Neuronal stem cell (in vitro differentiated cells): ENCODE measurements around the gene HGD.
"Not testable (repeated sequence)": the region's sequence is repeated elsewhere in the genome, so short reads cannot be mapped to it uniquely, and the experiment has no call there.

Experiments
- DNase-seq: peaks from one replicate; pipeline ENCODE4 v3.0.0-alpha.2; 2013; ENCODE audit warnings: low spot score
- H2AFZ ChIP-seq: one replicate; pipeline ENCODE4 v1.6.1; 2013; ENCODE audit warnings: mild to moderate bottlenecking, low read length, inconsistent platforms
- H2AK5ac ChIP-seq: 2 replicates; pipeline ENCODE4 v1.6.1; 2013; ENCODE audit warnings: low read depth, mild to moderate bottlenecking, inconsistent platforms, low read length, moderate library complexity, mixed read lengths
- H2BK120ac ChIP-seq: 2 replicates; pipeline ENCODE4 v1.6.1; 2013; ENCODE audit warnings: low read depth, mild to moderate bottlenecking, inconsistent platforms, low read length, moderate library complexity, mixed read lengths
- H2BK12ac ChIP-seq: one replicate; pipeline ENCODE4 v1.6.1; 2013; ENCODE audit warnings: low read length, inconsistent platforms
- H2BK15ac ChIP-seq: 2 replicates; pipeline ENCODE4 v1.6.1; 2013; ENCODE audit warnings: mild to moderate bottlenecking, low read length, inconsistent platforms, mixed read lengths
- H2BK5ac ChIP-seq: one replicate; pipeline ENCODE4 v1.6.1; 2013; ENCODE audit warnings: inconsistent platforms, mild to moderate bottlenecking, low read length, moderate library complexity
- H3K14ac ChIP-seq: one replicate; pipeline ENCODE4 v1.6.1; 2013; ENCODE audit warnings: low read length, inconsistent platforms
- H3K18ac ChIP-seq: 2 replicates; pipeline ENCODE4 v1.6.1; 2013; ENCODE audit warnings: low read length, inconsistent platforms
- H3K23ac ChIP-seq: 2 replicates; pipeline ENCODE4 v1.6.1; 2013; ENCODE audit warnings: low read depth, mild to moderate bottlenecking, mixed read lengths, low read length, inconsistent platforms; ENCODE audit not compliant: poor library complexity
- H3K27ac ChIP-seq: replicated peaks from 3 replicates; pipeline ENCODE4 v1.5.1; 2013; ENCODE audit warnings: low read length, inconsistent platforms
- H3K27me3 ChIP-seq, 3 experiments: 2 replicates each; pipeline ENCODE4 v1.6.1; 2013; ENCODE audit warnings: low read length in 3 of 3, mild to moderate bottlenecking in 2 of 3, inconsistent platforms in 1 of 3, low read depth in 1 of 3, mixed read lengths in 1 of 3, moderate library complexity in 1 of 3; ENCODE audit not compliant: control insufficient read depth in 3 of 3, insufficient read depth in 3 of 3
- H3K36me3 ChIP-seq, 2 donors: replicated peaks in 1 of 2; 2 replicates each; pipeline ENCODE4 v1.6.1; 2013; ENCODE audit warnings: low read length in 2 of 2; ENCODE audit not compliant: control insufficient read depth in 2 of 2, insufficient read depth in 2 of 2
- H3K4ac ChIP-seq: 2 replicates; pipeline ENCODE4 v1.6.1; 2013; ENCODE audit warnings: inconsistent platforms, mild to moderate bottlenecking, low read length, moderate library complexity
- H3K4me1 ChIP-seq, 2 donors: 1 replicate in 1 of 2; 2 replicates in 1 of 2; pipeline ENCODE4 v1.6.1; 2013; ENCODE audit warnings: low read length in 2 of 2, low read depth in 1 of 2; ENCODE audit not compliant: control insufficient read depth in 2 of 2, insufficient read depth in 1 of 2
- H3K4me2 ChIP-seq: one replicate; pipeline ENCODE4 v1.6.1; 2013; ENCODE audit warnings: mild to moderate bottlenecking, low read length, inconsistent platforms; ENCODE audit not compliant: insufficient read depth, poor library complexity, severe bottlenecking
- H3K4me3 ChIP-seq, 2 donors: 2 replicates each; pipeline ENCODE4 v1.5.1; 2013; ENCODE audit warnings: low read length in 2 of 2, mild to moderate bottlenecking in 2 of 2, inconsistent platforms in 1 of 2, moderate library complexity in 1 of 2
- H3K79me1 ChIP-seq: one replicate; pipeline ENCODE4 v1.6.1; 2013; ENCODE audit warnings: low read depth, mild to moderate bottlenecking, inconsistent platforms, low read length, moderate library complexity
- H3K9ac ChIP-seq: one replicate; pipeline ENCODE4 v1.6.1; 2013; ENCODE audit warnings: mild to moderate bottlenecking, low read depth, low read length, inconsistent platforms; ENCODE audit not compliant: poor library complexity
- H3K9me3 ChIP-seq, 2 donors: replicated peaks in 1 of 2; 2 replicates each; pipeline versions ENCODE3 to v1.6.1; 2013; ENCODE audit warnings: low read length in 2 of 2, mild to moderate bottlenecking in 2 of 2, inconsistent platforms in 1 of 2, low read depth in 1 of 2, mixed read lengths in 1 of 2, moderate library complexity in 1 of 2; ENCODE audit not compliant: control insufficient read depth in 2 of 2, insufficient read depth in 1 of 2
- H4K8ac ChIP-seq: one replicate; pipeline ENCODE4 v1.6.1; 2013; ENCODE audit warnings: low read depth, mild to moderate bottlenecking, inconsistent platforms, low read length, moderate library complexity
- H4K91ac ChIP-seq: one replicate; pipeline ENCODE4 v1.6.1; 2013; ENCODE audit warnings: low read length, low read depth, mild to moderate bottlenecking, inconsistent platforms; ENCODE audit not compliant: poor library complexity
- WGBS, 2 donors: extraction: QIAGEN DNeasy Blood & Tissue Kit; methylation state at CpG; one replicate each; pipeline ENCODE4 v1.1.7; 2013; ENCODE audit warnings: missing lambda C conversion rate in 2 of 2, mixed read lengths in 1 of 2; ENCODE audit not compliant: insufficient read length in 2 of 2, insufficient replicate concordance in 1 of 2; ENCODE audit errors: extremely low coverage in 2 of 2; 5-methylcytosine and 5-hydroxymethylcytosine counted together

The HGD gene

DNA sequence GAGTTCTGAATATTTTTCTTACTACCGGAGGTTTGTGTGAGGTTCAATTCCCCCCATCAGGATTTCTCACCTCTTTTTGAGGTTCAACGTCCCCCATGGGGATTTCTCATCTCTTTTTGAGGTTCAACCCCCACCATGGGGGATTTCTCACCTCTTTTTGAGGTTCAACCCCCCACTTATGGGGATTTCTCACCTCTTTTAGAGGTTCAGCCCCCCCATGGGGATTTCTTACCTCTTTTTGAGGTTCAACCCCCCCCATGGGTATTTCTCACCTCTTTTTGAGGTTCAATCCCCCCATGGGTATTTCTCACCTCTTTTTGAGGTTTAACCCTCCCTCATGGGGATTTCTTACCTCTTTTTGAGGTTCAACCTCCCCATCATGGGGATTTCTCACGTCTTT lies 59.6 kb downstream of the HGD start:
- Histone ChIP-seq H4K8ac (no peak overlapping the region), H3K4me1 (no peaks in the 10 kb centered on the region), H3K4ac (no peak overlapping the region), H3K36me3 (no peaks in the 10 kb centered on the region), H3K4me2 (no peak overlapping the region), H3K14ac (no peak overlapping the region), H3K9me3 (peaks cover 7 to 15% of the 10 kb centered on the region in 2 donors), H3K79me1 (no peaks in the 10 kb centered on the region), H3K23ac (no peak overlapping the region), H3K9ac (no peak overlapping the region), H2BK120ac (no peak overlapping the region), H3K18ac (no peak overlapping the region), H3K27ac (no peak overlapping the region), H3K4me3 (no peak overlapping the region), H4K91ac (no peak overlapping the region), H2BK5ac (no peak overlapping the region), H2AFZ (no peak overlapping the region), H2BK15ac (no peak overlapping the region), H2AK5ac (no peak overlapping the region), H2BK12ac (no peak overlapping the region), H3K27me3 (no peaks in the 10 kb centered on the region)
- no peak for DNase-seq
- no CpG with 5 or more reads among the region's 3 CpGs for WGBS, 2 donors

DNA sequence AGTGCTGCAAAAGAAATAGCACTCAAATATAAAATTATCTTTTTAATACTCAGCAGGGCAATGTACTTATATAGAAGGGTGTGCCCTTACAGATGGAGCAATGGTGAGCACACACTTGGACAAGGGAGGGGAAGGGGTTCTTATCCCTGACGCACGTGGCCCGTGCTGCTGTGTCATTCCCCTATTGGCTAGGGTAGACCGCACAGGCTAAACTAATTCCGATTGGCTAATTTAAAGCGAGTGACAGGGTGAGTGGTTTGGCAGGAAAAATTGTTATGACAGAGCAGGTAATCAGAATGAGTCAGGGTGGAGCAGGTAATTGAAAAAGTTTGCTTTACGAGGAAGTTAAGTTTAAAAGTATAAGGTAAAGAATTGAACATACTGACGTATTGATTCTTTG lies 65.3 kb downstream of the HGD start:
- not testable (repeated sequence) for H3K4me1 ChIP-seq, H2AK5ac ChIP-seq, H3K79me1 ChIP-seq, H3K9ac ChIP-seq, H4K8ac ChIP-seq, H2BK5ac ChIP-seq, H3K4me2 ChIP-seq, H2AFZ ChIP-seq, H2BK120ac ChIP-seq, H3K18ac ChIP-seq, H3K9me3 ChIP-seq, H3K36me3 ChIP-seq, DNase-seq, H3K23ac ChIP-seq, H4K91ac ChIP-seq, H3K4me3 ChIP-seq, H3K27ac ChIP-seq, H3K4ac ChIP-seq, H2BK12ac ChIP-seq, H2BK15ac ChIP-seq, H3K27me3 ChIP-seq, H3K14ac ChIP-seq
- WGBS, 2 donors: no CpG with 5 or more reads among the region's 8 CpGs

DNA sequence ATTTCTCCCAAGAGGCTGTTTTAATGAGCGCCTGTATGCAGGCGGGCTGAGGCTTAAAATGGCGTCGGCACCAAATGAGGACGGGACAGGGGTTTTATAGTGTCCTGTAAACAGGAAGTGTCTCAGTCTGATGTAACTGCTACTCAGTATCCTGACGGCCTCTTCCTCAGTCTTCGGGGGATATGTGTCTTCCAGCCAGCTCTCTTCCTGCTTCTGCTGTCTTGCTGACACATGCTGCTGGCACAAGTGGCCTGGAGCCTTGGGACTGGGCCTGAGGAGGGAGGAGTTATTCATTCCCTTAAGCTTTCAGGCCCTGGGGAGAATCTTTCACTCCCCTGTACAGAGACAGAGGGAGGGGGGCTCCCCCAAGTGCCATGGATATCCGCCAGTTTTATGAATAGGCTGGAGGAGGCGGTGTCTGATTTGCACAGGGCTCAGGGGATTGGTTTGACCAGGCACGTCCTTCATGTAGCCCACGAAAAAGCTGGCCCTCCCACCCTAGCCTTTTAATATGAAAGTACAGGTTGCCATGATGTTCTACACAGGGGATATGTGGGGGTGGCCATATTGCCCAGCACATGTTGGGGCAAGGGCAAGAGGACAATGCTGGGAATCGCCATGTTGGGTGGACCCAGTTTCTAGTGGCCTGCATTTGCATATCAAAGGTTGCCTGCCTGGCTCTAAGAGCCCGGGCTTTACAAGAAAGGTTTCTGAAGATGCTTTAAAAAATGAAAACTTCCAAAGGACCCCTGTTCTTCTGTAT lies 66.0 kb downstream of the HGD start:
- no peak overlapping the region for H2BK15ac ChIP-seq
- H3K9ac ChIP-seq: no peak overlapping the region
- no peak overlapping the region for H2BK120ac ChIP-seq
- no peak overlapping the region for H3K23ac ChIP-seq
- H2AFZ ChIP-seq: peak overlapping the region; percentile 85
- H4K91ac ChIP-seq: no peak overlapping the region
- no peak overlapping the region for H2AK5ac ChIP-seq
- no peak overlapping the region for H4K8ac ChIP-seq
- H3K36me3 ChIP-seq: no peaks in the 10 kb centered on the region
- no peak overlapping the region for H3K4ac ChIP-seq
- no peak overlapping the region for H3K27ac ChIP-seq
- no peaks in the 10 kb centered on the region for H3K79me1 ChIP-seq
- no peak for DNase-seq
- H2BK5ac ChIP-seq: no peak overlapping the region
- H3K27me3 ChIP-seq: no peaks in the 10 kb centered on the region
- H3K14ac ChIP-seq: no peak overlapping the region
- H3K18ac ChIP-seq: peak overlapping the region; percentile 57
- no peak overlapping the region for H3K4me3 ChIP-seq
- H3K9me3 ChIP-seq: no peaks in the 10 kb centered on the region
- H3K4me2 ChIP-seq: no peak overlapping the region
- no CpG with 5 or more reads among the region's 13 CpGs for WGBS, 2 donors
- H2BK12ac ChIP-seq: no peak overlapping the region
- H3K4me1 ChIP-seq: no peaks in the 10 kb centered on the region

DNA sequence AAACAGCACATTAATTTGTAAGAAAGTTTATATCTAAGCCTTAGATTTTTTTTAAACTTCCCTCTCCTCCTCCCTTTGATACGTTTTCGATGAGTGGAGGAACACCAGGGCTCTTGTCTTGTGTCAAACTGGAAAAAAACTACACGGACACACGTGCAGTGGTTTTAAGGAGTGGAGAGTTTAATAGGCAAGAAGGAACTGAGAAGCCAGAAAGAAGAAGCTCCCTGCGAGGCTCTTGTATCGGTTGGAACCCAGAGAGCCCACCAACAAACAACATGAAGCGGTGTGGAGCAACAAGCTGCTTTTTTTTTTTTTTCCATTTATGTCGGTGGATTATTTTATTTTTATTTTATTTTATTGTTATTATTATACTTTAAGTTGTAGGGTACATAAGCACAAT lies 67.3 kb downstream of the HGD start:
- no peak overlapping the region for H3K9ac ChIP-seq
- H2AK5ac ChIP-seq: no peak overlapping the region
- no peaks in the 10 kb centered on the region for H3K27me3 ChIP-seq
- no peak overlapping the region for H4K91ac ChIP-seq
- H3K9me3 ChIP-seq: no peaks in the 10 kb centered on the region
- no peak overlapping the region for H3K4me3 ChIP-seq
- H2BK120ac ChIP-seq: no peak overlapping the region
- H3K27ac ChIP-seq: no peak overlapping the region
- no peaks in the 10 kb centered on the region for H3K4me1 ChIP-seq
- DNase-seq: no peak
- no peak overlapping the region for H2AFZ ChIP-seq
- H3K23ac ChIP-seq: no peak overlapping the region
- H3K36me3 ChIP-seq: no peaks in the 10 kb centered on the region
- H3K79me1 ChIP-seq: no peaks in the 10 kb centered on the region
- no peak overlapping the region for H2BK12ac ChIP-seq
- WGBS, 2 donors: no CpG with 5 or more reads among the region's 8 CpGs
- H2BK5ac ChIP-seq: no peak overlapping the region
- H4K8ac ChIP-seq: no peak overlapping the region
- no peak overlapping the region for H3K14ac ChIP-seq
- no peak overlapping the region for H3K4me2 ChIP-seq
- H3K18ac ChIP-seq: no peak overlapping the region
- H2BK15ac ChIP-seq: no peak overlapping the region
- no peak overlapping the region for H3K4ac ChIP-seq
